HL-60 (cell line): ENCODE data around the gene RAI1.

Experiments
- CTCF ChIP-seq: IDR thresholded peaks from one replicate; pipeline ENCODE4 v1.5.1; 2011; ENCODE audit warnings: low read length, control low read depth, inconsistent platforms; ENCODE audit not compliant: insufficient read depth
- GABPA ChIP-seq: IDR thresholded peaks from 2 replicates; pipeline ENCODE4 v1.6.1; 2012; ENCODE audit warnings: low read depth

GRCh38 chr17:17667947-17668346 lies 13.3 kb upstream of the RAI1 start:
- TF ChIP-seq CTCF (no peak), GABPA (no peak)
